GM13977 (cell line): ENCODE results near the gene ZNF506.
"Not testable (repeated sequence)": the region's sequence is repeated elsewhere in the genome, so short reads cannot be mapped to it uniquely, and the experiment has no call there.

Experiments
- DNase-seq: peaks from one replicate; pipeline ENCODE4 v3.0.0; 2012; ENCODE audit warnings: low spot score
- CTCF ChIP-seq: IDR thresholded peaks from 2 replicates; pipeline ENCODE4 v1.5.1; 2012; ENCODE audit warnings: mild to moderate bottlenecking, control low read depth; ENCODE audit not compliant: insufficient read depth; ENCODE audit errors: extremely low read depth, missing control alignments
- in situ Hi-C: fragments of 300-500 bp; cut with MboI; formaldehyde crosslinking; loops from one replicate; pipeline ENCODE4 v1.12.0; 2022; ENCODE audit warnings: low sequenced_read_pairs, low pct_unique_long_range_greater_than_20kb, mixed read lengths, inconsistent platforms; ENCODE audit not compliant: unreplicated experiment

Gene ZNF506

GRCh38 chr19:19821366-19821951 lies at the start of gene ZNF506:
Gene ZNF506, minus strand, starts transcription at chr19:19821750. Its CDS starts 147 bp downstream, at chr19:19821603.
- in situ Hi-C loops, result no loop called here
- no peak for TF ChIP-seq CTCF
- DNase-seq, result peak; percentile 75

- DNase-seq, in situ Hi-C loops: not testable (repeated sequence)
These were observed 48.5 kb upstream of the ZNF506 start for GRCh38 chr19:19870086-19870485.

GRCh38 chr19:19866611-19867248 lies 45.2 kb upstream of the ZNF506 start:
- peak; percentile 47 for DNase-seq
- in situ Hi-C loops, result no loop called here
- no peak for TF ChIP-seq CTCF

GRCh38 chr19:19865750-19866610 lies 44.4 kb upstream of the ZNF506 start, which contains the start of gene ZNF253:
Gene ZNF253, plus strand, starts transcription at chr19:19865882. Its CDS starts 115 bp downstream, at chr19:19865997.
- TF ChIP-seq CTCF, result no peak
- DNase-seq, result peak; percentile 90
- in situ Hi-C loops, result no loop called here

- in situ Hi-C loops, result no loop called here
- no peak for DNase-seq
- TF ChIP-seq CTCF, result no peak
These were observed 39.3 kb upstream of the ZNF506 start for GRCh38 chr19:19860756-19861390.

GRCh38 chr19:19858751-19859150 lies 37.2 kb upstream of the ZNF506 start:
- in situ Hi-C loops, result no loop called here
- no peak for DNase-seq
- TF ChIP-seq CTCF, result no peak

GRCh38 chr19:19851740-19852139 lies 30.2 kb upstream of the ZNF506 start:
- DNase-seq, in situ Hi-C loops: not testable (repeated sequence)
